Muscle of leg (tissue), 11 donors: ENCODE results near the gene MED27. TPM values are rescaled to one million over a fixed set of nuclear protein-coding genes. Genes with fewer than 3 reads are reported as not detected.

Experiments used
- DNase-seq: peaks from one replicate; pipeline ENCODE4 v3.0.0; 2013
- H3K27ac ChIP-seq: one replicate; pipeline ENCODE4 v1.5.1; 2013; ENCODE audit warnings: mild to moderate bottlenecking, low read length, control low read depth
- H3K27me3 ChIP-seq: one replicate; pipeline ENCODE4 v1.6.1; 2013; ENCODE audit warnings: low read length; ENCODE audit not compliant: control insufficient read depth, insufficient read depth
- H3K36me3 ChIP-seq: one replicate; pipeline ENCODE4 v1.6.1; 2013; ENCODE audit warnings: low read length; ENCODE audit not compliant: control insufficient read depth, insufficient read depth
- H3K4me1 ChIP-seq: one replicate; pipeline ENCODE4 v1.6.1; 2013; ENCODE audit warnings: low read length; ENCODE audit not compliant: control insufficient read depth, insufficient read depth
- H3K4me3 ChIP-seq: one replicate; pipeline ENCODE4 v1.5.1; 2013; ENCODE audit warnings: low read length, control low read depth
- H3K9me3 ChIP-seq: replicated peaks from 2 replicates; pipeline ENCODE4 v1.6.1; 2013; ENCODE audit warnings: low read depth, low read length; ENCODE audit not compliant: control insufficient read depth
- WGBS: methylation state at CpG from one replicate; pipeline ENCODE4 v1.1.5; 2013; ENCODE audit warnings: missing lambda C conversion rate; ENCODE audit not compliant: insufficient coverage; 5-methylcytosine and 5-hydroxymethylcytosine counted together
- polyA plus RNA-seq, 8 donors: library from polyadenylated mRNA; unstranded; fragments of 120-200 nt; gene quantifications; one replicate each; pipeline versions ENCODE4 v1.2.1 to v1.2.3, GENCODE V29; 2013; ENCODE audit warnings: inconsistent platforms in 1 of 8, low replicate concordance in 1 of 8; ENCODE audit not compliant: insufficient read length in 8 of 8, insufficient read depth in 1 of 8
- total RNA-seq: library from RNA; stranded (reverse); fragments of 120-200 nt; gene quantifications from one replicate; pipeline ENCODE4 v1.2.4, GENCODE V29; 2013

MED27 gene
- total and polyA plus RNA-seq, 9 donors = 11.9 to 17.2 (median 15.0) TPM

DNA sequence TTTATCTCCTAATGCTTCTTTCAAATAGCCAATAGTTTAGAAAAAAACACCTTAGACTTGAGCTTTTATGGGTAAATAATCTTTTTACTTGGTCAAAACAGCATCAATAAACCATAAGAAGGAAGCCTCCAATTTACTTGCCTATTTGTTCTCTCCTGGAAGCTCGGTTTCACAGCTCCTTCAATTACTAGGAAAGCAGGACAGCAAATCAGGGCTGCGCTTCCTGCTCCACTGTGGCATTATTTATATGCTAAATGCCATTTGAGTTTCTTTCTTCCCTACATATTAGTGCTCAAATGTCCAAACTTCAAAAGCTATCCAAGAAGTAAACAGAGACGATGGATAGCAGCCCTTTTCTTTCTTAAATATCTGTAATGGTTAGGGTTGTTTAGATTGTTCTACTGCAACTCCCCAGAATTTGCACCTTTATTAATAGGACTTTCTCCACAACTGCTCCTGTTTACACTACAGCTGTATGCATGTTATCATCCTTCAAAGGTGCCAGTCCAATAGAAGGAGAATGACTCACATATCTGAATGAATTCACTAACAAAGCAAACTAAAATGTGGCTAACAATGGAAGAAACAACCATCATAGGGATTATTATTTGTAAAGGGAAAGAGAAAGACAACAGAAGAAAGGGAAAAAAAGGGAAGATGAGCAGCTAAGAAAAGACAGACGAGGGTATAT, 58.7 kb downstream of the MED27 start:
- Histone ChIP-seq H3K36me3 (no peaks in the 10 kb centered on the region), H3K4me3 (no peak overlapping the region), H3K9me3 (no peaks in the 10 kb centered on the region), H3K4me1 (peaks cover 13% of the 10 kb centered on the region), H3K27me3 (no peaks in the 10 kb centered on the region), H3K27ac (no peak overlapping the region)
- DNase-seq = no peak
- no CpG with 5 or more reads among the region's 4 CpGs for WGBS

GRCh38 chr9:132020272-132020671, 59.4 kb downstream of the MED27 start:
- no peak overlapping the region for H3K4me3 ChIP-seq
- no peak for DNase-seq
- WGBS = no CpG with 5 or more reads among the region's 2 CpGs

DNA sequence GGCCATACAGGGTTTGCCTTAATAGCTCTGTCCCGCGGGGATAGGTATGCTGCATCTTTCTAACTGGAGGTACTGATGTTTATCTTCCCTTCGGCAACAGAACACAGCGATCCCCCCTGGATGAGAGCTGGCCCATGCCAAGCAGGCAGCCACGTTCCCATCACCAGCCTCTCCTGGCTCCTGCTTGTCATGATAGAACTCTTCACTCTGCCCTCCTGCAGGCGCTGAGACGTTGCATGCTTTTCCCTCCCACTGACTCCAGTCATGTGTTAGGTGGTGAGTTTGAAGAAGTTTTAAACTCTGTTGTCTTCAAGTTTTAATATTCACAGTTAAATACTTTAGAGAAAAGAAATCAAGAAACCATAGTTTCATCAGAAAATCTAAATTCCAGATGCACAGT, 60.0 kb downstream of the MED27 start:
- no peaks in the 10 kb centered on the region for H3K27me3 ChIP-seq
- 60% methylated on average over 1 of the region's 7 CpGs for WGBS
- no peak for DNase-seq

More at GRCh38 chr9:132020272-132020671, 59.4 kb downstream of the MED27 start:
- Histone ChIP-seq H3K36me3 (no peaks in the 10 kb centered on the region), H3K9me3 (no peaks in the 10 kb centered on the region), H3K4me1 (peaks cover 14% of the 10 kb centered on the region), H3K27ac (no peak overlapping the region), H3K27me3 (no peaks in the 10 kb centered on the region)

DNA sequence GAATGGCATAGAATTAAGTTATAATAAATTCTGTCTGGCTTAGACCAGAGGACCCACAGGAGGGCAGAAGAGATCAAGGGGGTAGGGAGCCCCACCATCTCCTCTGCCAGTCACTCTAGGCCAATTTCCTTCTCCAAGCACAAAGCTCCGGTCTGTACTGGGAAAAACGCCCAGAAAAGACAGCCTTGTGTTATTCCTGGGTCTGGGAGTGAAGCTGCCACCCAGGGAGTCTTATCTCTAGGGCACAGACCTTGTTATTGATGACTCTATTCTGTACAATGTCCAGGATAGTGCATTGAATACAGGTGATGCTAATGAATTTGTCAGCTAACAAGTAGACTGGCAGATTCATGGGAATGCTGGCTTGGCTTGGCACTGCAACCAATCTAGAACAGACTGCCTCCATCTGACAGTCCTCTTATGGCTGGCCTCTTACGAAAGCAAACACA, 60.7 kb downstream of the MED27 start:
- H3K9me3 ChIP-seq = no peaks in the 10 kb centered on the region
- no peak overlapping the region for H3K4me3 ChIP-seq
- H3K27me3 ChIP-seq = no peaks in the 10 kb centered on the region
- H3K27ac ChIP-seq = no peak overlapping the region
- DNase-seq = no peak
- WGBS = 47% methylated on average over 2 of the region's 3 CpGs
- no peaks in the 10 kb centered on the region for H3K36me3 ChIP-seq
- H3K4me1 ChIP-seq = peaks cover 13% of the 10 kb centered on the region

More for the DNA sequence above, 60.0 kb downstream of the MED27 start:
- H3K4me3 ChIP-seq = no peak overlapping the region
- no peaks in the 10 kb centered on the region for H3K36me3 ChIP-seq
- H3K27ac ChIP-seq = no peak overlapping the region
- H3K4me1 ChIP-seq = peaks cover 14% of the 10 kb centered on the region
- H3K9me3 ChIP-seq = no peaks in the 10 kb centered on the region

DNA sequence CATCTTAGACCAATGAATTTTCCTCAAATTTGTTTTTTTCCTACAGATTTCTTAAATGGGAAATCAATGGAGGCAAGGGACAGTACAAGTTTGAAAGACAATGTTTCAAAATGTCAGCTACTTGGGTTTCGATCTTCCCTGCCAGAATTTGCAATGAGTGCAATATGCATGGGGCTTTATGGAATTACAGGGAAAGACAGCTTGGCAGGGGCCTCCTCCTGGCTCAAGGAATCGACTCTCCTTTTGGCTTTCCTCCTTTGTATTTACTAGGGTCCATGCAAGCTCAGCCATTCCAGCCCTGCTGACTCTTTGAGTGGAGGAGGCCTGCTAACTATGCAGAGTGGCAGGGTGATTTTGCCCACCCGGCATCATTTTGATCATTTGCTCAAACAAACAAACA, 63.2 kb downstream of the MED27 start:
- no peaks in the 10 kb centered on the region for H3K9me3 ChIP-seq
- DNase-seq = peak; percentile 70
- WGBS = 67% methylated on average over 1 of the region's 3 CpGs
- no peaks in the 10 kb centered on the region for H3K36me3 ChIP-seq
- no peaks in the 10 kb centered on the region for H3K27me3 ChIP-seq
- peaks cover 8% of the 10 kb centered on the region for H3K4me1 ChIP-seq
- H3K27ac ChIP-seq = no peak overlapping the region
- H3K4me3 ChIP-seq = no peak overlapping the region

DNA sequence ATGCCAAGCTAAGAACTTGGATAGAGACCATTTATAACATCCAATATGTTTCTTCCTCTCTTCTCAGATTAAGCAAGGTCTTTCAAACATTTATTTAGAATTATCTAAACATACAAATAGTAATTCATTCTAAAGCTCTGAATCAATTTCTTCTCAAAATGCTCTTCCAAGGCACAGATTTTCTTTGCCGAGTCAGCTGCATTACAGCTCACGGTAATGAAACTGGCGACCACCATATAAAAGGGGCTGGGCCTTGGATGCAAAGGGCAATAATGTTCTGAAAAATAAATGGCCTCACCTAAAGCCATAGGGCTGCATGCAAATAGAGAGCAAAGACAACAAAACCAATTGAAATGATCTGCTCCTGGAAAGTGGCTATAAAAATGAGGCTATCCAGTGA, 63.8 kb downstream of the MED27 start:
- Histone ChIP-seq H3K27me3 (no peaks in the 10 kb centered on the region), H3K4me3 (no peak overlapping the region), H3K36me3 (no peaks in the 10 kb centered on the region), H3K4me1 (peaks cover 8% of the 10 kb centered on the region), H3K9me3 (no peaks in the 10 kb centered on the region), H3K27ac (no peak overlapping the region)
- DNase-seq = no peak
- WGBS = 86% methylated on average over 3 of the region's 3 CpGs

- no peaks in the 10 kb centered on the region for H3K9me3 ChIP-seq
- no peaks in the 10 kb centered on the region for H3K27me3 ChIP-seq
- H3K4me3 ChIP-seq = no peak overlapping the region
- no CpG with 5 or more reads among the region's 4 CpGs for WGBS
- H3K27ac ChIP-seq = peak overlapping the region; percentile 47
- DNase-seq = peak; percentile 48
- H3K4me1 ChIP-seq = peaks cover 8% of the 10 kb centered on the region
- no peaks in the 10 kb centered on the region for H3K36me3 ChIP-seq
Measured at GRCh38 chr9:132014218-132014805, 65.4 kb downstream of the MED27 start.

DNA sequence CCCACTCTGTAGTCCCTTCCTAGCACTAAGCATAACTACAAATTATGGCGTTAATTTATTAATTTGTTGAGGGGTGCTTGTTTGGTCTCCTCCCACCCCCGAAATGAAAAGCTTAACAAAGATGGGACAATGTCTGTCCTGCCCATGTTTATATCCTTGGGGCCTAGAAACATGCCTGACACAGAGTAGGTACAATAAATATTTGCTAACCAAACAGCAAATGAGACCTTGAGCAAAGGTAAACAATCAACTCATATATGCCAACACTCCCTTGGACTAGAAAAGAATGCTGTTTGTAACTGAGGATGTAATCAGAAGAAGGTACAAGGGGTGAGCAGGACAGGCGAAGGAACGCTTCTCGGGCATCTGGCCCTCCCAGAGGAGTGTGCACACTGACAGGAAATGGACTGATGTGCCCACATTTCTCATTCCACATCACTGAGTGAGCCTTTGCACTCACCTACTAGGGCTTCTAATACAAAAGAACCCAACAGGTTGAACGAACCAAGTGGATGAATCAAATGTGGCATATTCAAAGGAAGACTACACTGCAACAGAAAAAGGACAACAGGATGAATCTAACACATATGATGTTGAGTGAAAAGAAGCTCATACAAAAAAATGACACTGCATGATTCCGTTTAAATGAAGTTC, 66.8 kb downstream of the MED27 start:
- 100% methylated on average over 2 of the region's 7 CpGs for WGBS
- Histone ChIP-seq H3K4me3 (no peak overlapping the region), H3K27me3 (no peaks in the 10 kb centered on the region), H3K36me3 (no peaks in the 10 kb centered on the region), H3K4me1 (peaks cover 8% of the 10 kb centered on the region), H3K27ac (no peak overlapping the region), H3K9me3 (no peaks in the 10 kb centered on the region)
- DNase-seq = no peak

DNA sequence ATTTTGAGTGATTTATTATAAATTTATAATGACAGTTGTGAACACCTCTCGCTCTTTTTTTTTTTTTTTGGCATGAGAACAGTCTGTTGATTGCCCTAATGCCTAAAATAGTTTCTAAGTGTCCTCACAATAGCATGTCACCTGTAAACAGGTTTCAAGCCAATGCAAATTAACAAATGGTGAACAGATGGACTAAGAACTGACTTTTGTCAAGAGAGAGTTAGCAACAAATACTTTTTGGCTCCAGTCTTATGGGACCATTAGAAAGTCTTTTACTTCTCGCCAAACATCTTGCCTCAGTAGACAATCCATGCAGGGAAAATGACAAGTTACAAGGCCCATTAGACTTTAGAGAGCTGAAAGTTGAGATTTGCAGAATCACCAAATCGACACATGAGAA, 67.8 kb downstream of the MED27 start:
- no peak for DNase-seq
- H3K9me3 ChIP-seq = no peaks in the 10 kb centered on the region
- no peaks in the 10 kb centered on the region for H3K27me3 ChIP-seq
- peaks cover 10% of the 10 kb centered on the region for H3K4me1 ChIP-seq
- H3K27ac ChIP-seq = no peak overlapping the region
- 60% methylated on average over 1 of the region's 3 CpGs for WGBS
- no peaks in the 10 kb centered on the region for H3K36me3 ChIP-seq
- H3K4me3 ChIP-seq = no peak overlapping the region

DNA sequence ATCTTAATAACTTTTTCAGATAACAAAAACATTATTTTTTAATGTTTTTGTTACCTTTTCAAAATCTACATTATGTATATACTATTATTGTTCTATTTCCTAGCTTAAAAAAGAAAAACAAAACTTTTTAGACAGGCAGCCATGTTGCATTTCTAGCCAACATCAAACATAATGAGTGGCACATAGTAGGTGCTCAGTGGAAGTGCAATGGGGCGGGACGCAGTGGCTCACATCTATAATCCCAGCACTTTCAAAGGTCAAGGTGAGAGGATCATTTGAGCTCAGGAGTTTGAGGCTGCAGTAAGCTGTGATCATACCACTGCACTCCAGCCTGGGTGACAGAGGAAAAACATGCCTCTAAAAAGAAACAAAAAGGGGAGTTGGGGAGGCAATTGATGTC, 68.4 kb downstream of the MED27 start:
- H3K27me3 ChIP-seq = no peaks in the 10 kb centered on the region
- no peak overlapping the region for H3K27ac ChIP-seq
- no peak overlapping the region for H3K4me3 ChIP-seq
- WGBS = no CpG with 5 or more reads among the region's 2 CpGs
- H3K4me1 ChIP-seq = peaks cover 7% of the 10 kb centered on the region
- no peaks in the 10 kb centered on the region for H3K9me3 ChIP-seq
- no peaks in the 10 kb centered on the region for H3K36me3 ChIP-seq
- DNase-seq = no peak
